HG02840 (cell line): ENCODE measurements around the gene ALOX15B.
"Not testable (repeated sequence)": the region's sequence is repeated elsewhere in the genome, so short reads cannot be mapped to it uniquely, and the experiment has no call there.

ENCODE experiments used
- ATAC-seq: cut with Tn5 transposase; IDR thresholded peaks from one replicate; pipeline ENCODE4 v1.9.1; 2021; ENCODE audit warnings: mild to moderate bottlenecking, moderate library complexity, moderate number of reproducible peaks; ENCODE audit not compliant: unreplicated experiment, low FRiP score

ALOX15B gene

DNA sequence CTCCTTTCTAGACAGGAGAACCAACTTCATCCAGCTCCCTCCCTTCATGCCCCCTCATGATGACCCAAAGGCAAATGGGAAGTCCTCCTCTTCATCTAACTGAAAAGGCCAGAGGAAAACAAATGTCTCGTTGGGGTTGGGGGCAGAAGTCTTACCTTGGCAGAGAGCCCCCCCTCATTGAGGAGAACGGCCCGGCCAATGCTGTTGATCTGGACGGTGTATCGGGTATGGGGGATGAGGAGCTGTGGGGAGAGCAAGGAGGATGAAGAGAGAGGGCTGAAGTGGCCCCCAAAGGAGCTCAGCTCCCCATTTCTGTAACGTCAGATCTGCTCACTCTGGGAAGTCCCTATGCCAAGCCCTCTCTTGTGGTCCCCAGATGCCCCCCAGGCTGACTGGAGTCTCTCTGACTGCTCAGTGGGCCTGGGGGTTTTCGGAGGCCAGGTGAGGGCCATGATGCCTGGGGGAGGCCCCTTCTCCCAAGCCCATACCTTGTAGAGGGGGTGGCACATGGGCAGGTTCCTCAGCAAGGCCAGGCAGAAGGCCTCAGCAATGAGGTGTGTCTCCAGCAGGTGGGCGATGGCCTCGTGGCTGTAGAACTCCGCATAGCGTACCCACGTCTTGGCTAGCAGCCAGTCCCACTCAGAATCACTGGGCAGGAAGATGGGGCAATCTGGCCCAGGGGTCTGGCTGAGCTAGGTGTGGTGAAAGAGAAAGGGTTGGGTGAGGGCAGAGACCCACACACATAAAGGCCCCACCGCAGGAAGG, 37.8 kb downstream of the ALOX15B start:
- ATAC-seq = no peak

DNA sequence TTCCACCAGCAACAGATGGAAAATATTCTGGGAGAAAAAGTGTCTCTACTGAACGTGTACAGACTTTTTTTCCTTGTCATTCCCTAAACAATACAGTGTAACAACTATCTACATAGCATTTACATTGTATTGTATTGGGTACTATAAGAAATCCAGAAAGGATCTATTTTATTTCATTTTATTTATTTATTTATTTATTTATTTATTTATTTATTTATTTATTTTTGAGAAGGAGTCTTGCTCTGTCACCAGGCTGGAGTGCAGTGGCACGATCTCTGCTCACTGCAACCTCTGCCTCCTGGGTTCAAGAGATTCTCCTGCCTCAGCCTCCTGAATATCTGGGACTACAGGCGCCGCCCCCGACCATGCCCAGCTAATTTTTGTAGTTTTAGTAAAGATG, 39.1 kb downstream of the ALOX15B start:
- ATAC-seq = not testable (repeated sequence)

DNA sequence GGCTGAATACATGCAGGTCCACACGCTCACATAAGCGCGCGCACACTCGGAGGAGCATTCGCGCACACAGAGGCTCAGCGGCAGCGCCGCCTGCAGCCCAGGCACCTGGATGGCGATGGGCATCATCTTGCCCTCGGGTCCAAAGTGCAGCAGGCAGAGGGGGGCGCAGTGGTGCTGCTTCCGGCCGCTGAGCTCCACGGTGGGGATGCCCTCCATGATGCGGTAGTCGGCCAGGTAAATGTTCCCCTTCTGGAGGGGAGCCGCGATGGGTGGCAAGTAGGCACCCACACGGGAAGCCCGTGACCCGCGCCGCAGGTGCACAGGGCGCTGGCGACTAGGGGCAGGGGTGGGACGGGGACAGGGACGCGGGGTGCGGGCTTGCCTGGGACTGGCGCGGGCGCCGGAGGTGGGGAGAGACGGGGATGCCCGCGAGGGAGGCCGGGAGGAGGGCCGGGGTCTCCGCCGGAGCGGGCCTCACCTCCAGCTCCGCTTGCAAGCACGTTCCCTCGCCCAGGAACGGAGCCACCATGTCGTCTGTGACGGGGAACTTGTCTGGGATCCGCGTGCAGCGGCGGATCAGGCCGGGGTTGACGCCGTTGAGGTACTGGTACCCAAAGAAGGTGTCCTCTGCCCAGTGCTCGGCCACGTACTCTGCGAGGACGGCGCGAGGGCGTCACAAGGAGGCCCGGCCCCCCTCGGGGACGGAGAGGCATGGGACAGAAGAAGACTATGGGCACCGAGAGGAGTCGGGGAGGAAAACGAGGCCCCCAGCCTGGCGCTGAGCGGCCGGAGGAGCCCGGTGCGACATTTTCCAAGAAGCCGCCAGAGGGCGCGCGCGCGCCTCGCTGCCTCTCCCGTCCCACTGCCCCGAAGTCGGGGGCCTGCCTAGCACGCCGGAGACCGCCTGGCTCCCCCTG, 40.7 kb downstream of the ALOX15B start:
- ATAC-seq = no peak

DNA sequence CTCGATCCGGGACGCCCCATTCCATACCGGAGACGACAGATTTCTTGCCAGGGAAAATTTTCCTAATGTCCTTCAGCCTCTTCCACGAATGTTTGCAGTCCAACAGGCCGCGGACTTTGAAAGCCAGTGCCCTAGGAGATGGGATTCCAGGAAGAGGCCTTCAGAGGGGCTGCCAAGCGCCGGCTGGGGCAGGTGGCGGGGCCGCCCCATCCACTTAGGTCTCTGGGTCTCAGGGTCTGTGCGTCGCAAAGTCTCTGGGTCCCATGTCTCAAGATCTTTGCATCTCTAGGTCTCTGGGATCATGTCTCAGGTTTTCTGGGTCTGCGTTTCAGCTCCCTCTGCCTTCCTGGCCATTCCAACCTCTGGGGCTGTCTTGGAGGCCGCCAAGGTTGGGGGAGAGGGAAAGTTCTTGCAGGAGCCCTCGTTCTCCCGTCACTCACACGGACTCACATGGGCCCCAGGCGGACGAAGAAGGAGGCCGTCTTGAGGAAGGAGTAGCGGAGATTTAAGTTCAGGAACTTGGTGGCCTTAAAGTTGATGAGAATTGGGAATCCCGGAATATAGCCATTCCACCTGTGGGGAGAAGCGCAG, 41.4 kb downstream of the ALOX15B start:
- no peak for ATAC-seq

DNA sequence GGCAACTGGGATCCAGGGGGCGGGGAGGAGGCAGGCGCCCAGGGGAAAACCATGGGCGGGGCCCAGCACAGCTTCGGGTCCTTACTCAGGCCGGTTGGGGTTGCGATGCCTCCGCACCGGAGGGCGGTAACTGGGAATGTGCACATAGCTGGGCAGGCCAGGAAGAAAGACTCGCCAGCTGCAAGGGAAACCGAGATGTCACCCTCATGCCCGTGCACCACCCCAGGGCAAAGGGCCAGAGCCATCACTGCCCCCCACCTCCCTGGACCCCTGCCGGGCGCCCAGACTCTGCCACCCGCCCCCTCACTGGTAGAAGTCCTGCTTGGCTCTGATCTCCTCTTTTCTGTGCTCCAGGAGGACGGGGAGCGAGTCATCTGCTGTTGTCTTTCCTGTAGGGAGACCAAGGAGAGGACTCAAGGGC, 42.0 kb downstream of the ALOX15B start:
- ATAC-seq = no peak

DNA sequence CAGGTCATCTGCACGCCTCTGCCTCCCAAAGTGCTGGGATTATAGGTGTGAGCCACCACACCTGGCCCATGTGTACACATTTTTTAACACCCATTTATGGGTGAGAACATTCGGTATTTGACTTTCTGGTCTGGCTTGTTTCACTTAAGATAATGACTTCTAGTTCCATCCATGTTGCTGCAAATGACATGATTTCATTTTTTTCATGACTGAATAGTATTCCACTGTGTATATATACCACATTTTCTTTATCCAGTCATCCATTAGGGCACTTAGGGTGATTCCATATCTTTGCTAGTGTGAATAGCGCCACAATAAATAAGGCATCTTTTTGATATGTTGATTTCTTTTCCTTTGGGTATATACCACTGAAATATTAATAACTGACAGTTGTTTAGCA, 43.0 kb downstream of the ALOX15B start:
- ATAC-seq = no peak

DNA sequence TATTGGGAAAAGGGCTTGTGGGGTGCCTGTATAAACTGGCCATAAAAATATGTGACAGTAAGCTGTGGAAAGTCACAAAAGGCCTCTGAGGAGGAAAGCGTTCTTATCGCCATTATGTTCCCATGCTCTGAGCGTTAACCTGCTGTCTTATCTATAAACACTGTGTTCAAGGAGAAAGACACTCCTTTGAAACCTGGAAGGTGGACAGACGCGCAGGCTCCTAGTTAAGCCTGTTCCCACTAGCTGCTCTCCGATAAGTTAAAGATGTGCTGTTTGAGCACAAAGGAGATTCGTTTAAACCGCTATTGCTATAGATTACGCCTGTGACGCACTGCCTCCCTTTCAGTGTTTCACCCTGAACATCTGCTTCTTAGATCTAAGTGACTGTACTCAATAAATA, 43.4 kb downstream of the ALOX15B start:
- ATAC-seq = no peak

DNA sequence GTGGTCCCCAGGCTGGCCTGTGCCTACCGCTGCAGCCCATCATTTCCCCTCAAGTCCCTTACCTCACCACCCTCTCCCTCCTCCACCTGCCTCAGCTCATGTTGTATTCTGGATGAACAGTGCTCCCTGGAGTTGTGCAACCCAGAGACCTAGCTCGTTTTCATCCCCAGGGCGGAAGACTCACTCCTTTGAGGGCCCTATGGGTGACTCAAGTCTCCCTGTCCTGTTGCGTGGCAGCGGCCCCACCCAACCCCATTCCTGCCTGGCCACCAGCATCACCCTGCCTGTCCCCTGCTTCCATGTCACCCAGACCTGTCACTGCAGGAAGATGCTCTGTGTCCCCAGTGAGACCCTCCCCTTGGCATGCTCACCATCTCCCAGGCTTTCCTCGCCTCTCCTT, 45.4 kb downstream of the ALOX15B start:
- ATAC-seq = no peak

DNA sequence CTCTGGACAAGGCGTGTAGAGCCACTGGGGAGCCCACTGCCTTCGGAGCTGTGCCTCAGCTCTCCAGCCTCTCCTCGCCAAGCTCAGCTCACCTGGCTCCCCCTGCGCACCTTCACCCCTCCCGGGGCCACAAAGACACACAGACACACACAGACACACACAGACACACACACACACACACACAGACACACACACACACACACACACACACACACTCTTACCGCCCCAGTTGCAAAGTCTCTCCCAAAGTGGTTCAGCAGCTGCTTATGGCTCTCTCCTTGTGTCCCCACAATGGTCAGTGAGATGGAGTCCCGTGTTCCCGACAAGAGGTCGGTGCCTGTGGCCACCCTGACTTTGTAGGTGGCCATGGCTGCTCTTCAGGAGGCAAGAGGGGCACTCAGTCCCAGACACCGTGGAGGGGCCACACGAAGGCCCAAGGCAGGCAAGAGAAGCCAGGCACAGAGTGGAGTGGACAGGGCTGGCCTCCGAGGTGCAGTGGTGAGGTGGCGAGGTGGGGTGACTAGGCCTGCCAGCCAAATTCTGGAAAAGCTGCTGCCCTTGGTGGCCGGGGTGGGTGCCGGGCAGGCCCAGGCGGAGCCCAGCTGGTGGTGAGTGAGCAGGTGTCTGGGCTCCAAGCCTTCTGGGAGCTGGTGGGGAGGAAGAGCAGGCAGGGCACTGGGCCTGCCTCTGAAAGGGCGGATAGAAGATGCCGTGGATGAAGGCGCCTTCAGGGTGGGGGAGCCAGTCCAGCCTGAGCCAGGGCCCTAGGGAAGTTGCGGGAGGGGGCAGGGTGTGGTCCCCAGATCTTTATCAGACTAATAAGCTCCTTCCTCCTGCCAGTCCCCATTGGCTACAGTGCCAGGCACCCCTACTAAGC, 48.5 kb downstream of the ALOX15B start, which contains the start of gene ALOX12B:
ALOX12B (minus strand) TSS at position 642 of the 877 bp plus-strand sequence; CDS start at position 368, 274 bp downstream.
- ATAC-seq = no peak

DNA sequence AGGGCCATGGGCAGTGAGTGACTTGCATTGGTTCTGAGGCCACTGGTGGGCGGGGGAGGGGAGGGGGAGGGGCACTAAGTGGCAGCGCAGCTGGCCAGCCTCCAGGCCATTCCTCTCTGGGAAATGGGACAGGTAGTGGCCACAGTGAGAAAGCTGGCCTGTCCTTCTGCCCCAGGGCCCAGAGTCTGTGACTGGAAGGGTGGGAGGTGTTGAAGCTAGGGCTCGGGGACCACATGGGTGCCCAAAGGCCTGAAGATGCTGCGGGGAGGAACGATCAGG, 49.0 kb downstream of the ALOX15B start:
- no peak for ATAC-seq

DNA sequence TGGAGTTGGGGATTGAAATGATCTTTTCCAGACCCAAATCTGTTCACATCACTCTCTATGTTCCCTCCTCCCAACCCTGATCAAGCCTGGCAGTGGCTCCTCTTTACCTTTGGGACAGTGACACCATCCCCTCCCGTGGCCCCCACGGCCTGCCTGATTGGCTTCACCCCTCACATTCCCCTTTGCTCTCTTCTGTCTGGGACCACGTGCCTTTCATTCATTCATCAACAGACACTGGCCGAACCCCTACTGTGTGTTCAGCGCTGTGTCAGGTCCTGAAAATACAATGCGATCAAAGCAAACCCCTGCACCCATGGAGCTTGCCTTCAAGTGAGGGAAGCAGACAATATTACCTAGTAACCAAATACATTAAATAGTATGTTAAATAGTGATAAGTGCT, 50.9 kb downstream of the ALOX15B start:
- ATAC-seq = no peak

DNA sequence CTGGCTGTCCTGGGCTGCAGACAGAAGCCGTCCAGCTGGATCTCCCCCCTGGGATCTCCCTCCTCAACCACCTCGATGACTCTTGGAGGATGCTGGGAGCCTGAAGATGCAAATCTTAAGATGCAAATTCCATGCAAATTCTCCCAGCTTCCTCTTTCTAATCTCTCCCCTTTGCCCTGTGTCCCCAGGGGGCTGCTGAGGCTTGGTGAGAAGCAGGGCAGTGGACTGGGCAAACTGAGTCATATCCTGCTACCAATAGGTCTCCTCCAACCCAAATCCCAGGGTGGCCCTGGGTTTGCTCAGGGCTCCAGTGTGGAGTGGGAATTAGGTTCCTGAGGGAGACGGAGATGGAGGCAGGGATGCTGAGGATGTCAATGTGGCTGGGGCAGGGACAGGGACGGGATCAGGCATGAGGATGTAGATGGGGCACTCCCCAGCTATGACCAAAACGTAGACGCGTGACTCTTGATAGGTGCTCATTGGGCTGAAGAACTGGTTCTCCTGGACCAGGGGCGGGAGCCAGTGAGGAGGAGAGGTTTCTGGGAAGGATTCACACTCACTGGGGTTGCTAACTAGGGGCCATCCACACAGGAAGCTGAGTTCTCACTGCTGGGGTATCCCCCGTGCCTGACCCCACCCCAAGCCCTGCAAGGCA, 52.3 kb downstream of the ALOX15B start:
- peak; percentile 60 for ATAC-seq

DNA sequence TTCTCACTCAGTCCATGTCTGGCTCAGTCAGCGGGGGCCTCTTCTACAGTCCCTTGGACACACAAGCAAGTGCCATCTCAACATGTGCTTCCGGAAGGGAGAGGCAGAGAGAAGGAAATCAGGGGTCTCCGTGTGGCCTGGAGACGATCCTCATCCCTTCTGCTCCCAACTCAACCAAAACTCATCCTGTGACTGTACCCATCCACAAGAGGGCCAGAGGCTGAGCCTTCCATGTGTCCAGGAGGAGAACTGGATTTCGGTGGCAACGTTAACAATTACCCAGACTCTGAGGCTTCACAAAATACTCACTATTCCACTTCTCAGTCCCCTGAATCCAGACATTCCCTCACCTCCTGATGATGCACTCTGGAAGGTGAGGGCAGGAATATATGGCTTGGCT, 56.5 kb downstream of the ALOX15B start:
- ATAC-seq = no peak

DNA sequence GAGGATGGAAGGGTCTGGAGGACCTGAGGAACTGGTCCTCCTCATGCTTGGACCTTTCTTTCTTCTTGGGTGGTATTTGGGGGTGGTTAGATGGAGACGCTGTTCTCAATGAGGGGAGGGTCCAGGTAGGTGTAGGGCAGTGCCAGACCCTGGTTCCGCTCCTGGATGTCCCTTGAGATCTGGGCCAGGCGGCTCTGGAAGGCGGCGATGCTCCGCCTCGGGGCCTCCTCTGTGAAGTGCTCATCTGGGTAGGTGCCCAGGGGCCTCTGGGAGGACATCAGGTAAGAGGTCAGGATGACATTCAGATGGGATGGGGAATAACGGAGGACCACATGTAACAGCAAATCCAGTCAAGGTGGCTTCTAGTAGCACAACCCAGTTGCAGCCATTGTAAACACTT, 57.7 kb downstream of the ALOX15B start:
- no peak for ATAC-seq
